Measurements from ENCODE around the gene ADCYAP1R1.

ADCYAP1R1 gene

GRCh38 chr7:31104361-31105255 lies 52.5 kb downstream of the ADCYAP1R1 start:
- TF ChIP-seq CTCF (IDR thresholded peaks at IDR 0.05; ENCODE audit: insufficient read depth, low read depth, low read length, missing control alignments) = no peak
- DNase-seq (ENCODE audit: low read depth) = no peak
- no peak overlapping the region for H3K4me3 ChIP-seq (ENCODE audit: low read depth, low read length)

GRCh38 chr7:31105256-31105950 lies 53.3 kb downstream of the ADCYAP1R1 start:
- no peak overlapping the region for H3K4me3 ChIP-seq (ENCODE audit: low read depth, low read length)
- no peak for DNase-seq (ENCODE audit: low read depth)
- no peak for TF ChIP-seq CTCF (IDR thresholded peaks at IDR 0.05; ENCODE audit: insufficient read depth, low read depth, low read length, missing control alignments)

GRCh38 chr7:31106303-31107105 lies 54.4 kb downstream of the ADCYAP1R1 start:
- TF ChIP-seq CTCF (IDR thresholded peaks at IDR 0.05; ENCODE audit: insufficient read depth, low read depth, low read length, missing control alignments) = no peak
- DNase-seq (ENCODE audit: low read depth) = no peak
- no peak overlapping the region for H3K4me3 ChIP-seq (ENCODE audit: low read depth, low read length)

- TF ChIP-seq CTCF (IDR thresholded peaks at IDR 0.05; ENCODE audit: insufficient read depth, low read depth, low read length, missing control alignments) = no peak
- DNase-seq (ENCODE audit: low read depth) = no peak
- H3K4me3 ChIP-seq (ENCODE audit: low read depth, low read length) = no peak overlapping the region
Measured at GRCh38 chr7:31107106-31108090, 55.3 kb downstream of the ADCYAP1R1 start.

- no peak for TF ChIP-seq CTCF (IDR thresholded peaks at IDR 0.05; ENCODE audit: insufficient read depth, low read depth, low read length, missing control alignments)
- DNase-seq (ENCODE audit: low read depth) = no peak
- no peak overlapping the region for H3K4me3 ChIP-seq (ENCODE audit: low read depth, low read length)
Measured at GRCh38 chr7:31108097-31108657, 56.1 kb downstream of the ADCYAP1R1 start.

Data from GM12865 (cell line).